Endodermal cell (in vitro differentiated cells): Measurements from ENCODE around the gene MIEF2. TPM values are rescaled to one million over a fixed set of nuclear protein-coding genes. Genes with fewer than 3 reads are reported as not detected.

Source experiments
- DNase-seq: peaks from one replicate; pipeline ENCODE4 v3.0.0-alpha.2; 2017
- H3K27ac ChIP-seq: 2 replicates; pipeline ENCODE4 v1.5.1; 2013; ENCODE audit warnings: mild to moderate bottlenecking, low read depth, low read length, moderate library complexity
- H3K27me3 ChIP-seq: 2 replicates; pipeline ENCODE4 v1.6.1; 2013; ENCODE audit warnings: mild to moderate bottlenecking, low read length, moderate library complexity; ENCODE audit not compliant: insufficient read depth, control insufficient read depth, poor library complexity, severe bottlenecking
- H3K36me3 ChIP-seq: 2 replicates; pipeline ENCODE4 v1.7.0; 2013; ENCODE audit warnings: mild to moderate bottlenecking, low read length, moderate library complexity; ENCODE audit not compliant: control insufficient read depth, insufficient read depth
- H3K4me1 ChIP-seq: one replicate; pipeline ENCODE4 v1.7.0; 2013; ENCODE audit warnings: low read length; ENCODE audit not compliant: control insufficient read depth, insufficient read depth
- H3K4me3 ChIP-seq: 2 replicates; pipeline ENCODE4 v1.5.1; 2013; ENCODE audit warnings: mild to moderate bottlenecking, low read length, moderate library complexity
- H3K9ac ChIP-seq: 2 replicates; pipeline ENCODE4 v1.6.1; 2013; ENCODE audit warnings: mild to moderate bottlenecking, low read length, moderate library complexity; ENCODE audit not compliant: poor library complexity, severe bottlenecking; ENCODE audit errors: extremely low read depth
- H3K9me3 ChIP-seq: 2 replicates; pipeline ENCODE4 v1.6.1; 2013; ENCODE audit warnings: mild to moderate bottlenecking, low read length, moderate library complexity; ENCODE audit not compliant: control insufficient read depth
- H3K27ac Mint-ChIP-seq: 2 replicates; pipeline ENCODE4 v1.8.0; 2020; ENCODE audit warnings: mixed read lengths
- H3K27me3 Mint-ChIP-seq: 2 replicates; pipeline ENCODE4 v1.8.0; 2021; ENCODE audit warnings: mild to moderate bottlenecking, mixed read lengths; ENCODE audit not compliant: insufficient read depth
- H3K36me3 Mint-ChIP-seq: 2 replicates; pipeline ENCODE4 v1.8.0; 2020; ENCODE audit warnings: low read depth, mixed read lengths
- H3K4me1 Mint-ChIP-seq: 2 replicates; pipeline ENCODE4 v1.8.0; 2020; ENCODE audit warnings: mixed read lengths
- H3K4me3 Mint-ChIP-seq: 2 replicates; pipeline ENCODE4 v1.8.0; 2020; ENCODE audit warnings: mild to moderate bottlenecking, moderate library complexity, mixed read lengths
- H3K9me3 Mint-ChIP-seq: 2 replicates; pipeline ENCODE4 v1.8.0; 2020; ENCODE audit warnings: mild to moderate bottlenecking, mixed read lengths
- WGBS, 2 experiments: methylation state at CpG; one replicate each; pipeline versions ENCODE4 v1.1.5 to v1.1.7; 2013; ENCODE audit warnings: missing lambda C conversion rate in 2 of 2, mixed read lengths in 1 of 2; ENCODE audit not compliant: insufficient coverage in 1 of 2, insufficient read length in 1 of 2; 5-methylcytosine and 5-hydroxymethylcytosine counted together
- total RNA-seq, 2 donors: library from RNA; stranded (reverse); fragmentation: NEBNext Ultra II Directional in 1 of 2; extraction: Animal tissue kit (Norgen Biotek cat#: 25700) in 1 of 2; gene quantifications; 2 replicates in 1 of 2; 3 replicates in 1 of 2; pipeline ENCODE4 v1.2.1, GENCODE V29; 2021
- TF ChIP-seq, protein P1 (sequence below): fragments of 200-600 bp; sonication (generic); conservative IDR thresholded peaks from 2 replicates; pipeline ENCODE4 v1.5.0; 2021; ENCODE audit warnings: antibody characterized with exemption, mild to moderate bottlenecking

MIEF2 gene
- total RNA-seq, 2 donors from 2014 or later: 15.3 to 19.6 TPM

DNA sequence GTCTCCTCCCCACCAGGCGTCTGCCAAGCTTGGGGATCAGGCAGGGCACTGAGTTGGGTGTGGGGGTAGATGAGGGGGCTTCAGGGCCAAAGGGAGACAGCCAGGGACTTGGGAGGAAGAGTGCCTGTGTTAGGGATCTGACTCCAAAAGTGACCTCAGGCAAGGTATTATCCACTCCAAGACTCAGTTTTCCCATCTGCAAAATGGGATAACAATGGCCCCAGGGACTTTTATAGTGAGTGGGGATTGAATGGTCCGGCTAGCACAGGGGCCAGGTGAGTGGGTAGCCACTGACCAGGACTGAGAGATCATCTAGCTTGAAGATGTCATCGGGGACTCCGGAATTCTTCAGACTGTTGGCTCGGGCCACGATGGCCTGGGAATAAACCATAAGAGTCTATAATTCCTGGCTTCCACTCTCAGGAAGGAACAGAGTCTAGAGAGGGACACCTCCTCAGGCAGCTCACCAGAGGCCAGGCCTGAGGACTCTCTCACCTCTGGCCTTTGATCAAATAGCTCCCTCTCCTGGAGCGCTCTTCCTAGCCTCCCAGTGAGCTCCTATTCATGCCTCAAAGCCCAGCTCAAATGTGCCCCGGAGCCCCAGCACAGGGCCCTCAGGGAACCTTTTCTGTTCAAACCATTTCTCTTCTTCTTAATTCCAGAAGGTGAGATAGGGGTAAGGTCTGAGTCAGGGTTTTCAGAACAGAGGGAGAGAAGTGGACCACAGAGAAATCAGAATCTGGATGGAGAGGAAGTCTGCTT is 5.4 kb upstream of the MIEF2 start:
- Histone ChIP-seq H3K36me3 (peaks cover 67% of the 10 kb centered on the region), H3K4me1 (peaks cover 9% of the 10 kb centered on the region), H3K4me3 (no peak overlapping the region), H3K27me3 (no peaks in the 10 kb centered on the region), H3K9ac (no peak overlapping the region), H3K27ac (no peak overlapping the region), H3K9me3 (no peaks in the 10 kb centered on the region)
- 91 to 95% methylated on average over 3 to 8 of the region's 8 CpGs for WGBS, 2 experiments
- H3K27me3 Mint-ChIP-seq: no peaks in the 10 kb centered on the region
- TF ChIP-seq, protein P1, sequence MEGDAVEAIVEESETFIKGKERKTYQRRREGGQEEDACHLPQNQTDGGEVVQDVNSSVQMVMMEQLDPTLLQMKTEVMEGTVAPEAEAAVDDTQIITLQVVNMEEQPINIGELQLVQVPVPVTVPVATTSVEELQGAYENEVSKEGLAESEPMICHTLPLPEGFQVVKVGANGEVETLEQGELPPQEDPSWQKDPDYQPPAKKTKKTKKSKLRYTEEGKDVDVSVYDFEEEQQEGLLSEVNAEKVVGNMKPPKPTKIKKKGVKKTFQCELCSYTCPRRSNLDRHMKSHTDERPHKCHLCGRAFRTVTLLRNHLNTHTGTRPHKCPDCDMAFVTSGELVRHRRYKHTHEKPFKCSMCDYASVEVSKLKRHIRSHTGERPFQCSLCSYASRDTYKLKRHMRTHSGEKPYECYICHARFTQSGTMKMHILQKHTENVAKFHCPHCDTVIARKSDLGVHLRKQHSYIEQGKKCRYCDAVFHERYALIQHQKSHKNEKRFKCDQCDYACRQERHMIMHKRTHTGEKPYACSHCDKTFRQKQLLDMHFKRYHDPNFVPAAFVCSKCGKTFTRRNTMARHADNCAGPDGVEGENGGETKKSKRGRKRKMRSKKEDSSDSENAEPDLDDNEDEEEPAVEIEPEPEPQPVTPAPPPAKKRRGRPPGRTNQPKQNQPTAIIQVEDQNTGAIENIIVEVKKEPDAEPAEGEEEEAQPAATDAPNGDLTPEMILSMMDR: peak; percentile 18
- H3K4me3 Mint-ChIP-seq: no peak overlapping the region
- peaks cover 56% of the 10 kb centered on the region for H3K36me3 Mint-ChIP-seq
- DNase-seq: no peak
- H3K9me3 Mint-ChIP-seq: no peaks in the 10 kb centered on the region
- H3K4me1 Mint-ChIP-seq: peaks cover 16% of the 10 kb centered on the region
- no peak overlapping the region for H3K27ac Mint-ChIP-seq

GRCh38 chr17:18256351-18256750 is 4.1 kb upstream of the MIEF2 start:
- Histone ChIP-seq H3K27me3 (no peaks in the 10 kb centered on the region), H3K9me3 (no peaks in the 10 kb centered on the region), H3K36me3 (peaks cover 54% of the 10 kb centered on the region), H3K4me3 (no peak overlapping the region), H3K9ac (no peak overlapping the region), H3K4me1 (peaks cover 9% of the 10 kb centered on the region), H3K27ac (no peak overlapping the region)
- peaks cover 17% of the 10 kb centered on the region for H3K4me1 Mint-ChIP-seq
- H3K27me3 Mint-ChIP-seq: no peaks in the 10 kb centered on the region
- no peak overlapping the region for H3K27ac Mint-ChIP-seq
- H3K36me3 Mint-ChIP-seq: peaks cover 45% of the 10 kb centered on the region
- no peak for DNase-seq
- WGBS, 2 experiments: 92 to 93% methylated on average over 8 to 11 of the region's 11 CpGs
- H3K9me3 Mint-ChIP-seq: no peaks in the 10 kb centered on the region
- TF ChIP-seq, protein P1: no peak
- H3K4me3 Mint-ChIP-seq: no peak overlapping the region

DNA sequence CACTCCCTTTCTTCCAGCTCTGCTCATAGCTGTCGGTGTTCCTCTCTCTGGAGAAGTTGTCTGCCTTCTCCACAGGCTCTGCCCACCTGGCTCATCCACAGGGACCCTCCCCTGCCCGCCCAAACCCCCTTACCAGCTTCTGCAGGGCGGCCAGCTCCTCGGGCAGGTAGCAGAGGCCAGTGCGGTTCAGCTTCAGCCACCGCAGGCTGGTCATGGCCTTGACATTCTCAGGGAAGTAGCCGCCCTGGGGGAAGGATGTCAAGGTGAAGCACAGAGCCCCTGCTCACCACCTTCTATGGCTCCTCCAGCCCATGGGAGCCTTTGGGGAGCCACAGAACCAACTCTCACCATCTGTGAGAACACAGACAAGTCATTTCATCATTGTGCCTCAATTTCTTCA is 3.7 kb upstream of the MIEF2 start:
- H3K4me3 Mint-ChIP-seq: peak overlapping the region; percentile 92
- peak overlapping the region; percentile 97 for H3K27ac Mint-ChIP-seq

More for the DNA sequence above, 3.7 kb upstream of the MIEF2 start:
- H3K4me1 Mint-ChIP-seq: peaks cover 21% of the 10 kb centered on the region
- Histone ChIP-seq H3K27ac (no peak overlapping the region), H3K9ac (peak overlapping the region; percentile 70), H3K27me3 (no peaks in the 10 kb centered on the region), H3K4me1 (peaks cover 14% of the 10 kb centered on the region), H3K9me3 (no peaks in the 10 kb centered on the region), H3K4me3 (peak overlapping the region; percentile 86), H3K36me3 (peaks cover 50% of the 10 kb centered on the region)
- H3K27me3 Mint-ChIP-seq: no peaks in the 10 kb centered on the region
- peaks cover 40% of the 10 kb centered on the region for H3K36me3 Mint-ChIP-seq
- H3K9me3 Mint-ChIP-seq: no peaks in the 10 kb centered on the region
- TF ChIP-seq, protein P1: no peak
- DNase-seq: no peak
- WGBS, 2 experiments: 92 to 100% methylated on average over 1 to 7 of the region's 7 CpGs
